ENCODE measurements around the gene PAX7. TPM values are rescaled to one million over a fixed set of nuclear protein-coding genes. Genes with fewer than 3 reads are reported as not detected.

Gene PAX7
- total and polyA plus RNA-seq, 2 donors (not counting 1 experiment from before 2014, with no cell fraction given), result not detected

GRCh38 chr1:18633422-18634155 lies 2.9 kb downstream of the PAX7 start:
- WGBS (ENCODE audit: insufficient coverage), result 11% methylated on average over 13 of the region's 15 CpGs
- H3K9me3 Mint-ChIP-seq (ENCODE audit: insufficient read depth), result no peaks in the 10 kb centered on the region
- intact Hi-C loops (cut with micrococcal nuclease), result no loop called here

More at GRCh38 chr1:18633422-18634155, 2.9 kb downstream of the PAX7 start:
- Histone ChIP-seq H3K4me1 (ENCODE audit: control insufficient read depth in 2 of 2, insufficient read depth in 2 of 2, low read length in 2 of 2) (peaks cover 0 to 3% of the 10 kb centered on the region in 2 donors), H4K20me1 (ENCODE audit: control insufficient read depth, insufficient read depth, low read length, poor library complexity, severe bottlenecking) (no peaks in the 10 kb centered on the region), H3K27me3 (replicated peaks in 1 of 4; ENCODE audit: control extremely low read depth in 1 of 4, control insufficient read depth in 3 of 4, insufficient read depth in 4 of 4, low read length in 3 of 4) (peaks cover 0 to 75% (median 47%) of the 10 kb centered on the region in 4 experiments), H3K9ac (ENCODE audit: low read length) (no peak overlapping the region), H3K79me2 (ENCODE audit: control insufficient read depth, insufficient read depth, low read length) (no peaks in the 10 kb centered on the region), H3K36me3 (replicated peaks in 1 of 2; ENCODE audit: control extremely low read depth in 1 of 2, control insufficient read depth in 1 of 2, extremely low read depth in 1 of 2, insufficient read depth in 2 of 2, low read length in 1 of 2) (no peaks in the 10 kb centered on the region), H3K27ac (ENCODE audit: low read length in 2 of 2) (no peak overlapping the region), H3K4me2 (replicated peaks; ENCODE audit: low read depth, low read length, poor library complexity, severe bottlenecking) (no peak overlapping the region), H2AFZ (ENCODE audit: insufficient read depth, low read depth, low read length, poor library complexity, severe bottlenecking) (no peak overlapping the region), H3K9me3 (ENCODE audit: control extremely low read depth in 1 of 3, control insufficient read depth in 2 of 3, insufficient read depth in 1 of 3, low read length in 2 of 3) (peaks cover 0 to 12% (median 0%) of the 10 kb centered on the region in 3 donors), H3K4me3 (ENCODE audit: control extremely low read depth in 1 of 5, extremely low read depth in 1 of 5, insufficient read depth in 1 of 5, low read depth in 2 of 5, low read length in 4 of 5) (no peak overlapping the region)
- Mint-ChIP-seq H3K4me3 (no peak overlapping the region), H3K4me1 (peaks cover 3% of the 10 kb centered on the region), H3K27me3 (peaks cover 77% of the 10 kb centered on the region), H3K27ac (no peak overlapping the region)
- CTCF ChIA-PET, result no interaction called here
- TF ChIP-seq EZH2 (IDR thresholded peaks at IDR 0.05; ENCODE audit: borderline replicate concordance, insufficient read depth, low read depth, low read length, poor library complexity, severe bottlenecking) (no peak), CTCF (IDR thresholded peaks at IDR 0.05) (no peak)
- POLR2A ChIA-PET, result no interaction called here
- no peak for ATAC-seq (ENCODE audit: low read depth)
- DNase-seq, result no peak

Measured in B cell (primary cell).